ENCODE results near the gene ZFR2.

ZFR2 gene

DNA sequence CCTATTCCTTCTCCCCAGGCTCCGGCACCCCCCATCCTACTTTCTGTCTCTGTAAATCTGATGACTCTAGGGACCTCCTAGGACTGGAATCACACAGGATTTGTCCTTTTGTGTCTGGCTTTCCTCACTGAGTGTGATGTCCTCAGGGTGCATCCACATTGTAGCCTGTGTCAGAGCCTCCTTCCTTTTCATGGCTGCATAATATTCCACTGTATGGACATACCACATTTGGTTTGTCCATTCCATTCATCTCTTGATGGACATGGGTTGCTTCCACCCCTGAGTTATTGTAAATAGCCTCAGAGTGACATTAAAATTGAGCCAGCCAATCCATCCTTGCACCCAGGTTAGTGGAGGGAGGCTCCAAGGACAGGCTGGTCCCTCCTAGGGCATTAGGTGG lies 41.3 kb upstream of the ZFR2 start:
- H3K27ac ChIP-seq (ENCODE audit: low read depth, low read length, poor library complexity, severe bottlenecking), result no peak overlapping the region
- H3K9me2 ChIP-seq (ENCODE audit: low read depth, low read length), result no peaks in the 10 kb centered on the region
- no peaks in the 10 kb centered on the region for H3K4me1 ChIP-seq (ENCODE audit: insufficient read depth, low read length, severe bottlenecking)
- H2AFZ ChIP-seq (ENCODE audit: low read length), result no peak overlapping the region
- no peak for TF ChIP-seq EZH2 (IDR thresholded peaks at IDR 0.05; ENCODE audit: borderline replicate concordance, low read length)
- TF ChIP-seq, protein P1, sequence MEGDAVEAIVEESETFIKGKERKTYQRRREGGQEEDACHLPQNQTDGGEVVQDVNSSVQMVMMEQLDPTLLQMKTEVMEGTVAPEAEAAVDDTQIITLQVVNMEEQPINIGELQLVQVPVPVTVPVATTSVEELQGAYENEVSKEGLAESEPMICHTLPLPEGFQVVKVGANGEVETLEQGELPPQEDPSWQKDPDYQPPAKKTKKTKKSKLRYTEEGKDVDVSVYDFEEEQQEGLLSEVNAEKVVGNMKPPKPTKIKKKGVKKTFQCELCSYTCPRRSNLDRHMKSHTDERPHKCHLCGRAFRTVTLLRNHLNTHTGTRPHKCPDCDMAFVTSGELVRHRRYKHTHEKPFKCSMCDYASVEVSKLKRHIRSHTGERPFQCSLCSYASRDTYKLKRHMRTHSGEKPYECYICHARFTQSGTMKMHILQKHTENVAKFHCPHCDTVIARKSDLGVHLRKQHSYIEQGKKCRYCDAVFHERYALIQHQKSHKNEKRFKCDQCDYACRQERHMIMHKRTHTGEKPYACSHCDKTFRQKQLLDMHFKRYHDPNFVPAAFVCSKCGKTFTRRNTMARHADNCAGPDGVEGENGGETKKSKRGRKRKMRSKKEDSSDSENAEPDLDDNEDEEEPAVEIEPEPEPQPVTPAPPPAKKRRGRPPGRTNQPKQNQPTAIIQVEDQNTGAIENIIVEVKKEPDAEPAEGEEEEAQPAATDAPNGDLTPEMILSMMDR (IDR thresholded peaks at IDR 0.05; ENCODE audit: low read length), result no peak
- no peak overlapping the region for H3K4me3 ChIP-seq (ENCODE audit: low read depth, low read length, poor library complexity, severe bottlenecking)
- no peak overlapping the region for H3K9ac ChIP-seq (ENCODE audit: low read length)
- no peaks in the 10 kb centered on the region for H3K9me3 ChIP-seq (ENCODE audit: low read length)
- H4K20me1 ChIP-seq (ENCODE audit: insufficient read depth, low read length), result no peaks in the 10 kb centered on the region
- no peaks in the 10 kb centered on the region for H3K27me3 ChIP-seq (ENCODE audit: insufficient read depth, low read length)
- no peaks in the 10 kb centered on the region for H3K36me3 ChIP-seq (ENCODE audit: insufficient read depth, low read length)
- H3K4me2 ChIP-seq (ENCODE audit: low read length), result no peak overlapping the region
- no peaks in the 10 kb centered on the region for H3K79me2 ChIP-seq (ENCODE audit: insufficient read depth, low read length)
- no peaks in the 10 kb centered on the region for H3F3A ChIP-seq (ENCODE audit: insufficient read depth, low read length)

DNA sequence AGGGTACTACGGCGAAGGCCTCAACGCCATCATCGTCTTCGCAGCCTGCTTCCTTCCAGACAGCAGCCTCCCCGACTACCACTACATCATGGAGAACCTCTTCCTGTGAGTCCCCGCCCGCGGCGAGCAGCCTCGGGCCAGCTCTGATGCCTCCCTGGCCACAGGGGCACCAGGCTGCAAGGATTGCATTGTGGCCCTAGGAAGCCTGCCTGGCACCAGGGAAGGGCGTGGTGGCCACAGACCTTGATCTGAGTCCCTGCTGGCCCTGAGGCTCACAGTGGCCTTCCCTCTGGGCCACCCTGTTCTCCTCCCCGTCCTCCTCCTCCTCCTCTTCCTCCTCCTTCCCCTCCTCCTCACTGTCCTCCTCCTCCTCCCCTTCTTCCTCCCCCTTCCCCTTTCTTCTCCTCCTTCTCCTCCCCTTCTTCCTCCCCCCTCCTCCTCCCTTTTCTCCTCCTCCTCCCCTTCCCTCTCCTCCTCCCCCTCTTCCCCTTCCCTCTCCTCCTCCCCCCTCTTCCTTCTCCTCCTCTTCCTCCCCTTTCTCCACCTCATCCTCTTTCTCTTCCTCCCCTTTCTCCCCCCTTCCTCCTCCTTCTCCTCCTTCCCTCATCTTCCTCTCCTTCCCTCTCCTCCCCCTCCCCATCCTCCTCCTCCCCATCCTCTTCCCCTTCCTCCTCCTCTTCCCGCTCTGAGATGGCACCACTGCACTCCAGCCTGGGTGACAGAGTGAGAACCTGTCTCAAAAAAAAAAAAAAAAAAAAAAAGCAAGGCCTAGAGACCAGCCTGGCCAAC lies 39.6 kb upstream of the ZFR2 start:
- H3K4me3 ChIP-seq (ENCODE audit: low read depth, low read length, poor library complexity, severe bottlenecking), result no peak overlapping the region
- no peak overlapping the region for H3K4me2 ChIP-seq (ENCODE audit: low read length)
- TF ChIP-seq, protein P1 (IDR thresholded peaks at IDR 0.05; ENCODE audit: low read length), result no peak
- no peak for TF ChIP-seq EZH2 (IDR thresholded peaks at IDR 0.05; ENCODE audit: borderline replicate concordance, low read length)
- H3K9ac ChIP-seq (ENCODE audit: low read length), result no peak overlapping the region
- H3K27ac ChIP-seq (ENCODE audit: low read depth, low read length, poor library complexity, severe bottlenecking), result no peak overlapping the region
- no peak overlapping the region for H2AFZ ChIP-seq (ENCODE audit: low read length)
- H3F3A ChIP-seq (ENCODE audit: insufficient read depth, low read length), result no peaks in the 10 kb centered on the region
- H3K79me2 ChIP-seq (ENCODE audit: insufficient read depth, low read length), result no peaks in the 10 kb centered on the region
- no peaks in the 10 kb centered on the region for H4K20me1 ChIP-seq (ENCODE audit: insufficient read depth, low read length)
- no peaks in the 10 kb centered on the region for H3K27me3 ChIP-seq (ENCODE audit: insufficient read depth, low read length)
- H3K36me3 ChIP-seq (ENCODE audit: insufficient read depth, low read length), result no peaks in the 10 kb centered on the region
- H3K9me2 ChIP-seq (ENCODE audit: low read depth, low read length), result no peaks in the 10 kb centered on the region
- H3K9me3 ChIP-seq (ENCODE audit: low read length), result no peaks in the 10 kb centered on the region
- H3K4me1 ChIP-seq (ENCODE audit: insufficient read depth, low read length, severe bottlenecking), result no peaks in the 10 kb centered on the region

DNA sequence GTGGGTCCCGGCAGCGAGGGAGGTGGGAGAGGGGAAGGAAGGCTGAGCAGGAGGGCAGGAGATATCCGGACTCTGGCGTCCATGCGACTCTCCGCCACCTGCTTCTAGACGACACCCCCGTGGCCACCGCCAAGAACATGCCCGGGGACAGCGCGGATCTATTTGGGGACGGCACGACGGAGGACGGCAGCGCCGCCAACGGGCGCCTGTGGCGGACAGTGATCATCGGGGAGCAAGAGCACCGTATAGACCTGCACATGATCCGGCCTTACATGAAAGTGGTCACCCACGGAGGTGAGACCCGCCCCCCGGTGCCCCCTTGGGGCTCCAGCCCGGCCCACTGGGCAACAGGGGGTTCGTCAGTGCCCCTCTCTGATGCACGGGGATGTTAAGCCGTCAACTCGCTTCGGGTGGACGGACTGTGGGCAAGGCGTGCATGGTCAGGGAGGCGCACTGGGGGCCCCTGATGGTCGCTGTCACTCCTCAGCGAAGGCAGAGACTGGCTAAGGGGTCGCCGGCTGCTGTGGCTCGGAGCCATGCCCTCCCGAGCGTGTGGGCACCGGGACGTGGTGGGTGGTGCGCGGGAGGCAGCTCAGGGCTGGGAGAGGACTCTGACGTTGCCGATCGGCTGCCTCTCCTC lies 38.9 kb upstream of the ZFR2 start:
- Histone ChIP-seq H4K20me1 (ENCODE audit: insufficient read depth, low read length) (no peaks in the 10 kb centered on the region), H3K9ac (ENCODE audit: low read length) (no peak overlapping the region), H2AFZ (ENCODE audit: low read length) (no peak overlapping the region), H3F3A (ENCODE audit: insufficient read depth, low read length) (no peaks in the 10 kb centered on the region), H3K4me3 (ENCODE audit: low read depth, low read length, poor library complexity, severe bottlenecking) (no peak overlapping the region), H3K36me3 (ENCODE audit: insufficient read depth, low read length) (no peaks in the 10 kb centered on the region), H3K79me2 (ENCODE audit: insufficient read depth, low read length) (no peaks in the 10 kb centered on the region), H3K9me3 (ENCODE audit: low read length) (no peaks in the 10 kb centered on the region), H3K9me2 (ENCODE audit: low read depth, low read length) (no peaks in the 10 kb centered on the region), H3K4me1 (ENCODE audit: insufficient read depth, low read length, severe bottlenecking) (no peaks in the 10 kb centered on the region), H3K27ac (ENCODE audit: low read depth, low read length, poor library complexity, severe bottlenecking) (no peak overlapping the region), H3K4me2 (ENCODE audit: low read length) (no peak overlapping the region), H3K27me3 (ENCODE audit: insufficient read depth, low read length) (no peaks in the 10 kb centered on the region)
- TF ChIP-seq EZH2 (IDR thresholded peaks at IDR 0.05; ENCODE audit: borderline replicate concordance, low read length), result no peak
- TF ChIP-seq, protein P1 (IDR thresholded peaks at IDR 0.05; ENCODE audit: low read length), result no peak

Data from OCI-LY1 (cell line).